ENCODE data around the gene NFAT5.
"Not testable (repeated sequence)": the region's sequence is repeated elsewhere in the genome, so short reads cannot be mapped to it uniquely, and the experiment has no call there.

The NFAT5 gene

GRCh38 chr16:69599731-69600130 lies 34.0 kb downstream of the NFAT5 start:
- no peak for DNase-seq

GRCh38 chr16:69600202-69600601 lies 34.4 kb downstream of the NFAT5 start:
- DNase-seq: no peak

GRCh38 chr16:69601250-69601649 lies 35.5 kb downstream of the NFAT5 start:
- DNase-seq: no peak

- no peak for DNase-seq
These were observed 41.2 kb downstream of the NFAT5 start for GRCh38 chr16:69606985-69607384.

- no peak for DNase-seq
These were observed 41.9 kb downstream of the NFAT5 start for GRCh38 chr16:69607674-69608073.

- no peak for DNase-seq
These were observed 44.6 kb downstream of the NFAT5 start for GRCh38 chr16:69610356-69610755.

- DNase-seq: no peak
These were observed 45.4 kb downstream of the NFAT5 start for GRCh38 chr16:69611103-69611640.

- no peak for DNase-seq
These were observed 47.8 kb downstream of the NFAT5 start for GRCh38 chr16:69613378-69614154.

GRCh38 chr16:69615528-69615927 lies 49.8 kb downstream of the NFAT5 start:
- no peak for DNase-seq

- no peak for DNase-seq
These were observed 50.3 kb downstream of the NFAT5 start for GRCh38 chr16:69616082-69616481.

GRCh38 chr16:69618307-69618706 lies 52.5 kb downstream of the NFAT5 start:
- DNase-seq: no peak

- no peak for DNase-seq
These were observed 53.0 kb downstream of the NFAT5 start for GRCh38 chr16:69618721-69619120.

- DNase-seq: no peak
These were observed 53.7 kb downstream of the NFAT5 start for GRCh38 chr16:69619514-69619913.

- DNase-seq: no peak
These were observed 54.8 kb downstream of the NFAT5 start for GRCh38 chr16:69620573-69620972.

GRCh38 chr16:69621225-69621624 lies 55.5 kb downstream of the NFAT5 start:
- DNase-seq: no peak

- DNase-seq: no peak
These were observed 60.5 kb downstream of the NFAT5 start for GRCh38 chr16:69626256-69626655.

GRCh38 chr16:69632828-69633227 lies 67.1 kb downstream of the NFAT5 start:
- DNase-seq: no peak

GRCh38 chr16:69633375-69633774 lies 67.6 kb downstream of the NFAT5 start:
- DNase-seq: no peak

- DNase-seq: not testable (repeated sequence)
These were observed 70.9 kb downstream of the NFAT5 start for GRCh38 chr16:69636563-69637146.

GRCh38 chr16:69637206-69637865 lies 71.6 kb downstream of the NFAT5 start:
- DNase-seq: not testable (repeated sequence)

- DNase-seq: not testable (repeated sequence)
These were observed 78.2 kb downstream of the NFAT5 start for GRCh38 chr16:69643997-69644396.

GRCh38 chr16:69644790-69645189 lies 79.0 kb downstream of the NFAT5 start:
- DNase-seq: no peak

GRCh38 chr16:69647020-69647419 lies 81.3 kb downstream of the NFAT5 start:
- no peak for DNase-seq

GRCh38 chr16:69651217-69651616 lies 85.5 kb downstream of the NFAT5 start:
- no peak for DNase-seq
